DOHH2 (cell line): ENCODE data around the gene LSM7.

Source experiments
- H3F3A ChIP-seq: fragments of 200-600 bp; sonication (generic), shearing (Covaris generic); 2 replicates; pipeline ENCODE4 v1.6.0; 2016; ENCODE audit warnings: antibody characterized with exemption, mild to moderate bottlenecking; ENCODE audit not compliant: control insufficient read depth, insufficient read depth
- H3K27ac ChIP-seq: fragments of 200-600 bp; sonication (generic); 2 replicates; pipeline ENCODE4 v1.5.1; 2014; ENCODE audit warnings: low read depth, mild to moderate bottlenecking, low read length, moderate library complexity
- H3K27me3 ChIP-seq: fragments of 200-600 bp; sonication (generic); 2 replicates; pipeline ENCODE4 v1.6.1; 2014; ENCODE audit warnings: mild to moderate bottlenecking, low read length, mixed read lengths; ENCODE audit not compliant: control insufficient read depth
- H3K36me3 ChIP-seq: fragments of 200-600 bp; sonication (generic); 2 replicates; pipeline ENCODE4 v1.6.1; 2014; ENCODE audit warnings: mild to moderate bottlenecking, low read length, moderate library complexity, mixed read lengths; ENCODE audit not compliant: control insufficient read depth
- H3K4me1 ChIP-seq: fragments of 200-600 bp; sonication (generic); 2 replicates; pipeline ENCODE4 v1.6.1; 2014; ENCODE audit warnings: mild to moderate bottlenecking, low read length, mixed read lengths; ENCODE audit not compliant: control insufficient read depth
- H3K4me2 ChIP-seq: fragments of 200-600 bp; sonication (generic); 2 replicates; pipeline ENCODE4 v1.6.0; 2014; ENCODE audit warnings: mild to moderate bottlenecking, low read length, moderate library complexity
- H3K4me3 ChIP-seq: fragments of 200-600 bp; sonication (generic); 2 replicates; pipeline ENCODE4 v1.5.1; 2014; ENCODE audit warnings: mild to moderate bottlenecking, low read length, mixed read lengths
- H3K79me2 ChIP-seq: fragments of 200-600 bp; sonication (generic); 2 replicates; pipeline ENCODE4 v1.6.1; 2014; ENCODE audit warnings: mild to moderate bottlenecking, low read length, mixed read lengths; ENCODE audit not compliant: control insufficient read depth
- H3K9me2 ChIP-seq: fragments of 200-600 bp; sonication (generic); replicated peaks from 2 replicates; pipeline ENCODE4 v1.6.1; 2014; ENCODE audit warnings: mild to moderate bottlenecking, low read length, mixed read lengths; ENCODE audit not compliant: control insufficient read depth
- H3K9me3 ChIP-seq: fragments of 200-600 bp; sonication (generic); 2 replicates; pipeline ENCODE4 v1.6.1; 2014; ENCODE audit warnings: antibody characterized with exemption, low read length, mixed read lengths; ENCODE audit not compliant: control insufficient read depth, insufficient read depth
- H4K20me1 ChIP-seq: fragments of 200-600 bp; sonication (generic); 2 replicates; pipeline ENCODE4 v1.6.0; 2014; ENCODE audit warnings: low read depth, mild to moderate bottlenecking, antibody characterized with exemption, low read length, moderate library complexity; ENCODE audit not compliant: control insufficient read depth, insufficient read depth
- EZH2phosphoT487 ChIP-seq: fragments of 200-600 bp; sonication (generic); IDR thresholded peaks from 2 replicates; pipeline ENCODE4 v1.6.1; 2017; ENCODE audit warnings: borderline replicate concordance, mild to moderate bottlenecking, antibody characterized with exemption, low read length, moderate library complexity, mixed read lengths
- TF ChIP-seq, protein P1 (sequence below): fragments of 200-600 bp; sonication (generic); IDR thresholded peaks from one replicate; pipeline ENCODE4 v1.5.1; 2014; ENCODE audit warnings: antibody characterized with exemption, mild to moderate bottlenecking, low read depth, low read length; ENCODE audit not compliant: poor library complexity, severe bottlenecking

The LSM7 gene

DNA sequence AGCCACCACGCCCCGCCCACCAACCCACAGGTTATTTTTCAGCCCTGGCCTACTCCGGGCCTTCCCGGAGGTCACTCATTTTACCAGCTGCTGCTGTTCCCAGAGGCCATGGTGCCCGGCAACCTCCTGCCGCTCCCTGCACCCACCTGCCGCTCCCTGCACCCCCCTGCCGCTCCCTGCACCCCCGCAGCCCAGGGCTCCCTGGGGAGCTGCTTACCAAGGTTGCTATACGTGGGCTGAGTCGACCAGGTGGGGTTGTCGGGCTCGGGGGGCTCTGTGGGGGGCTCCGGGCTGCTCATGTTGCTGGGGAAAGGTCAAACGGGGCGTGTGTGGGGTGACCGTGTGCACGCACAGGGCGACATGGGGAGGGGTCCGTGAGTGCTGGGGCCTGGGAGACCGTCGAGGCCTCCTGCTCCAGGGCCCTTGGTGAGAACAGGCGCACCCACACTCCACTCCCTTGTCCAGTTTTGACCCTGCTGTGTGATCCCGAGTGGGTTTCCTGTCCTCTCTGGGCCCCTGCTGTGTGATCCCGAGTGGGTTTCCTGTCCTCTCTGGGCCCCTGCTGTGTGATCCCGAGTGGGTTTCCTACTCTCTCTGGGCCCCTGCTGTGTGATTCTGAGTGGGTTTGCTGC is 47.6 kb downstream of the LSM7 start:
- H3K36me3 ChIP-seq: no peaks in the 10 kb centered on the region; the same call in 1 of the 2 replicates
- peaks cover 10% of the 10 kb centered on the region; the same call in 1 of the 2 replicates for H3F3A ChIP-seq
- no peaks in the 10 kb centered on the region for H4K20me1 ChIP-seq
- H3K27ac ChIP-seq: no peak overlapping the region
- no peaks in the 10 kb centered on the region for H3K79me2 ChIP-seq
- peaks cover 16% of the 10 kb centered on the region for H3K4me1 ChIP-seq
- H3K4me3 ChIP-seq: no peak overlapping the region
- no peaks in the 10 kb centered on the region for H3K9me3 ChIP-seq
- no peak overlapping the region for H3K4me2 ChIP-seq
- TF ChIP-seq, protein P1, sequence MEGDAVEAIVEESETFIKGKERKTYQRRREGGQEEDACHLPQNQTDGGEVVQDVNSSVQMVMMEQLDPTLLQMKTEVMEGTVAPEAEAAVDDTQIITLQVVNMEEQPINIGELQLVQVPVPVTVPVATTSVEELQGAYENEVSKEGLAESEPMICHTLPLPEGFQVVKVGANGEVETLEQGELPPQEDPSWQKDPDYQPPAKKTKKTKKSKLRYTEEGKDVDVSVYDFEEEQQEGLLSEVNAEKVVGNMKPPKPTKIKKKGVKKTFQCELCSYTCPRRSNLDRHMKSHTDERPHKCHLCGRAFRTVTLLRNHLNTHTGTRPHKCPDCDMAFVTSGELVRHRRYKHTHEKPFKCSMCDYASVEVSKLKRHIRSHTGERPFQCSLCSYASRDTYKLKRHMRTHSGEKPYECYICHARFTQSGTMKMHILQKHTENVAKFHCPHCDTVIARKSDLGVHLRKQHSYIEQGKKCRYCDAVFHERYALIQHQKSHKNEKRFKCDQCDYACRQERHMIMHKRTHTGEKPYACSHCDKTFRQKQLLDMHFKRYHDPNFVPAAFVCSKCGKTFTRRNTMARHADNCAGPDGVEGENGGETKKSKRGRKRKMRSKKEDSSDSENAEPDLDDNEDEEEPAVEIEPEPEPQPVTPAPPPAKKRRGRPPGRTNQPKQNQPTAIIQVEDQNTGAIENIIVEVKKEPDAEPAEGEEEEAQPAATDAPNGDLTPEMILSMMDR: no peak
- no peak for TF ChIP-seq EZH2phosphoT487
- no peaks in the 10 kb centered on the region for H3K9me2 ChIP-seq
- peaks cover 13% of the 10 kb centered on the region for H3K27me3 ChIP-seq

DNA sequence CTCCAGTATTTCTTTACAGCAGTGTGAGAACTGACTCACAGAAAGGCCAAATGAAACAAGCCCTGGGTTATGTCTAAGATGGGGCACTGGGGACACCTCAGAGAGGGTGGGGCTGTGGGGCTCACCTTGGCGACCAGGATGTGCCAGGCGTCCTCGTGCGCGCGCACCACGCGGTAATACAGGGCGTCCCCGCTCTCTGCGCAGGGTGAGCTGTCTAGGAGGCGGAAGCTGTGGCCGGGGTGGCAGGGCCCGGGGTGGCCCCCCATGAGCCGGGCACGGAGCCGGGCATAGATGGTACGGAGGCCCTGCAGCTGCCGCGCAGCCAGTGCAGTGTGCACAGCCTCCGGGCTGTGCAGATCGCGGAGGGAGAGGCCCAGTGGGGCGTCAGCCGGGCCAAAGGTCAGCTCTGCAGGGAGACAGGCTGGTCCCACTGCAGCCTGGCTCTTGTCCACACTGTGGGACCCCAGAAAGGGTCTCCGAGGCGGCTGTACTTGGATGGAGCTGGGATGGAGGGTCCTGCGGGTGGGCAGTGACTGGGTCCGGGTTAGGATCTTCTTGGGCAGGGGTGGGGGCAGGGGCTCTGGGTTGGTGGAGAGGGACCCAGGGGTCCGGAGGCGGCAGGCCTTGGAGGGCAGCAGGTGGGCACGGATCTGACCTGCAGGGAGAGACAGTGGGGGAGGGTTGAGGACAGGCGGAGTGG is 49.8 kb downstream of the LSM7 start:
- Histone ChIP-seq H3K79me2 (peaks cover 15% of the 10 kb centered on the region), H4K20me1 (peaks cover 6% of the 10 kb centered on the region), H3K4me2 (no peak overlapping the region), H3K4me1 (peaks cover 23% of the 10 kb centered on the region), H3K9me2 (no peaks in the 10 kb centered on the region), H3K4me3 (no peak overlapping the region), H3K9me3 (no peaks in the 10 kb centered on the region), H3K27me3 (peaks cover 13% of the 10 kb centered on the region), H3K27ac (no peak overlapping the region), H3K36me3 (peaks cover 17% of the 10 kb centered on the region), H3F3A (peaks cover 12% of the 10 kb centered on the region)
- no peak for TF ChIP-seq EZH2phosphoT487
- TF ChIP-seq, protein P1: no peak

DNA sequence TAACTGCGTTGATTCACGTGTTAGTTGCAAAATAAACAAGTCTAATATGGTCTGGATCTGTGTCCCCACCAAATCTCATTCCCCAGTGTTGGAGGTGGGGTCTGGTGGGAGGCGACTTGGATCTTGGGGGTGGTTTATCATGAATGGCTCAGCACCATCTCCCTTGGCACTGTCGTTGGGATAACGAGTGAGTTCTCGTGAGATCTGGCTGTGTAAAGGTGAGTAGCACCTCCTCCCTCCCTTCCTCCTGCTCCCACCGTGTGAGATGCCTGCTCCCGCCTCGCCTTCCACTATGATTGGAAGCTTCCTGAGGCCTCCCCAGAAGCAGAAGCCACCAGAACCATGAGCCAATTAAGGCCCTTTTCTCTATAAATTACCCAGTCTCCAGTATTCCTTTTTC is 51.2 kb downstream of the LSM7 start:
- Histone ChIP-seq H3K27me3 (peaks cover 3% of the 10 kb centered on the region; the same call in 1 of the 2 replicates), H3K27ac (no peak overlapping the region), H3K4me2 (no peak overlapping the region), H4K20me1 (peaks cover 6% of the 10 kb centered on the region), H3K9me2 (no peaks in the 10 kb centered on the region), H3K36me3 (peaks cover 31% of the 10 kb centered on the region), H3K79me2 (peaks cover 25% of the 10 kb centered on the region), H3F3A (peaks cover 25% of the 10 kb centered on the region), H3K4me1 (peaks cover 25% of the 10 kb centered on the region), H3K9me3 (no peaks in the 10 kb centered on the region), H3K4me3 (no peak overlapping the region)
- TF ChIP-seq EZH2phosphoT487: no peak
- TF ChIP-seq, protein P1: no peak
